ELR (cell line): ENCODE results near the gene SLC2A9.

Experiments used
- DNase-seq: peaks from one replicate; pipeline ENCODE4 v3.0.0-alpha.2; 2015; ENCODE audit warnings: low read depth

The SLC2A9 gene

GRCh38 chr4:10045481-10045880 is 24.2 kb upstream of the SLC2A9 start:
- DNase-seq = peak; percentile 28

GRCh38 chr4:10041036-10041435 is 19.7 kb upstream of the SLC2A9 start:
- DNase-seq = no peak

GRCh38 chr4:10040049-10040892 is 19.0 kb upstream of the SLC2A9 start:
- DNase-seq = no peak

- DNase-seq = no peak
Measured at GRCh38 chr4:10036807-10037342, 15.6 kb upstream of the SLC2A9 start.

- DNase-seq = no peak
Measured at GRCh38 chr4:10035130-10035529, 13.8 kb upstream of the SLC2A9 start.

- no peak for DNase-seq
Measured at GRCh38 chr4:10034612-10035104, 13.4 kb upstream of the SLC2A9 start.

GRCh38 chr4:10034136-10034535 is 12.8 kb upstream of the SLC2A9 start:
- DNase-seq = no peak

GRCh38 chr4:10033191-10033881 is 12.0 kb upstream of the SLC2A9 start:
- DNase-seq = peak; percentile 62

GRCh38 chr4:10032625-10033024 is 11.3 kb upstream of the SLC2A9 start:
- DNase-seq = peak; percentile 68

- no peak for DNase-seq
Measured at GRCh38 chr4:10031668-10032590, 10.6 kb upstream of the SLC2A9 start.

- DNase-seq = no peak
Measured at GRCh38 chr4:10030972-10031667, 9.8 kb upstream of the SLC2A9 start.

GRCh38 chr4:10029403-10029802 is 8.1 kb upstream of the SLC2A9 start:
- DNase-seq = no peak

- DNase-seq = no peak
Measured at GRCh38 chr4:10028910-10029309, 7.6 kb upstream of the SLC2A9 start.

- DNase-seq = no peak
Measured at GRCh38 chr4:10026485-10026884, 5.2 kb upstream of the SLC2A9 start.

- DNase-seq = no peak
Measured at GRCh38 chr4:10025230-10025806, 4.0 kb upstream of the SLC2A9 start.

- no peak for DNase-seq
Measured at GRCh38 chr4:10024303-10024702, 3.0 kb upstream of the SLC2A9 start.

GRCh38 chr4:10023806-10024205 is 2.5 kb upstream of the SLC2A9 start:
- DNase-seq = no peak

- no peak for DNase-seq
Measured at GRCh38 chr4:10023050-10023419, 1.7 kb upstream of the SLC2A9 start.

GRCh38 chr4:10022346-10023049 is 1.2 kb upstream of the SLC2A9 start:
- no peak for DNase-seq

- DNase-seq = no peak
Measured at GRCh38 chr4:10021653-10022023, 341 bp upstream of the SLC2A9 start.
